Kidney epithelial cell (primary cell): Measurements from ENCODE around the gene BAIAP2L2. TPM values are rescaled to one million over a fixed set of nuclear protein-coding genes. Genes with fewer than 3 reads are reported as not detected.

Experiments used
- DNase-seq: peaks from one replicate; pipeline ENCODE4 v3.0.0-alpha.2; 2010; ENCODE audit warnings: low read depth
- H3K27me3 ChIP-seq: 2 replicates; pipeline ENCODE4 v1.6.0; 2011; ENCODE audit warnings: low read length; ENCODE audit not compliant: control insufficient read depth, insufficient read depth
- H3K36me3 ChIP-seq: 2 replicates; pipeline ENCODE4 v1.5.1; 2011; ENCODE audit warnings: low read length; ENCODE audit not compliant: control insufficient read depth, insufficient read depth
- H3K4me3 ChIP-seq: 2 replicates; pipeline ENCODE4 v1.5.1; 2011; ENCODE audit warnings: low read depth, mild to moderate bottlenecking, control low read depth, low read length
- CTCF ChIP-seq: IDR thresholded peaks from 2 replicates; pipeline ENCODE4 v1.5.1; 2011; ENCODE audit warnings: mild to moderate bottlenecking, moderate library complexity, low read length, control low read depth, inconsistent platforms; ENCODE audit not compliant: insufficient read depth, poor library complexity, severe bottlenecking
- total RNA-seq: library from RNA; depleted of rRNA; stranded (reverse); fragments of >200 nt; gene quantifications from 2 replicates; pipeline ENCODE4 v1.2.3, GENCODE V29; 2015

The BAIAP2L2 gene
- total RNA-seq, 1 donor from 2014 or later: 4.1 TPM

- no peaks in the 10 kb centered on the region for H3K27me3 ChIP-seq
- peaks cover 4% of the 10 kb centered on the region for H3K36me3 ChIP-seq
- H3K4me3 ChIP-seq: no peak overlapping the region
- TF ChIP-seq CTCF: no peak
- DNase-seq: no peak
Measured at GRCh38 chr22:38073150-38074130, 37.0 kb downstream of the BAIAP2L2 start.

- no peaks in the 10 kb centered on the region for H3K27me3 ChIP-seq
- DNase-seq: no peak
- no peak for TF ChIP-seq CTCF
- no peak overlapping the region for H3K4me3 ChIP-seq
- peaks cover 7% of the 10 kb centered on the region for H3K36me3 ChIP-seq
Measured at GRCh38 chr22:38072322-38073149, 37.9 kb downstream of the BAIAP2L2 start.

- Histone ChIP-seq H3K27me3 (no peaks in the 10 kb centered on the region), H3K4me3 (no peak overlapping the region), H3K36me3 (peaks cover 7% of the 10 kb centered on the region)
- DNase-seq: no peak
- no peak for TF ChIP-seq CTCF
Measured at GRCh38 chr22:38071421-38072321, 38.8 kb downstream of the BAIAP2L2 start.

GRCh38 chr22:38070250-38070921, 40.1 kb downstream of the BAIAP2L2 start:
- DNase-seq: no peak
- Histone ChIP-seq H3K27me3 (no peaks in the 10 kb centered on the region), H3K4me3 (no peak overlapping the region), H3K36me3 (peaks cover 7% of the 10 kb centered on the region)
- no peak for TF ChIP-seq CTCF
